Stimulated activated CD4-positive, alpha-beta T cell treated with anti-CD3 and anti-CD28 coated beads, Interleukin-4, amount 100 ng/mL, for 24 hours (primary cell): ENCODE data around the gene CHTF18.
"Not testable (repeated sequence)": the region's sequence is repeated elsewhere in the genome, so short reads cannot be mapped to it uniquely, and the experiment has no call there.

Experiments
- DNase-seq: peaks from one replicate; pipeline ENCODE4 v3.0.0-alpha.2; 2020

CHTF18 gene

DNA sequence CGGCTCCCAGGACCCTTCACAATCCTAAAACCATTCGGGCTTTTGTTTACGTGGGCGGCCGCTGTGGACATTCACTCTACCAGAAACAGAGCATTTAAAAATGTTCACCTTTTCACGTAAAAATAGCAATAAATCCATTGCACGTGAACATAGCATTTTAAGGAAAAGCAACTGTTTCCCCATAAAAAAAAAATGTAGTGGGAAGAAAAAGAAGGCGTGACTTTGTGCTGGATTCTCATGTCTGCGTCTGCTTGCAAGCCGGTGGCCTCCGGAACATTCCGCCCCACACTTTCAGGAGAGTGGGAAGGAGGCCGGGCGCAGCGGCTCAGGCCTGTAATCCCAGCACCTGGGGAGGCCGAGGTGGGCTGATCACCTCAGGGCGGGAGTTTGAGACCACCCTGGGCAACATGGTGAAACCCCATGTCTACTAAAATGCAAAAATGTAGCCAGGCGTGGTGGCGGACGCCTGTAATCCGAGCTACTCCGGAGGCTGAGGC, 25.5 kb downstream of the CHTF18 start:
- DNase-seq: no peak

DNA sequence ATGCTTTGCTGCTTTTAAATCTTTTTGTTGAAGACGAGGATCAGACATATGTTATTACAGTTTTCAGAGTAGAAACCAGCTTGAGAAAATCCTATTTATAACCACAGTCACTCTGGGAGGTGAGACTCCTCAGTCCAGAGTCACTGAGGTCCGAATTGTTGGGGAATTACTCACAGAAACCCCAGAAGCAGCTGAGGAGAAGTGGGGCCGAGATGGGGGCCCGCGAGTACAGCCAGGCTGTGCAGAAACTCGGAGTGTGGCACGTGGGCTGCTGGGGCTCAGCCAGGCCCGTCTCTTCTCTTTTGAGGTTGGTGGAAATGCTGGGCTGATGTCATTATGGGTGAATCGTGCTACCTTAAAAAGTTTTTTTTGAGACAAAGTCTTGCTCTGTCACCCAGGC, 26.6 kb downstream of the CHTF18 start:
- DNase-seq: no peak

DNA sequence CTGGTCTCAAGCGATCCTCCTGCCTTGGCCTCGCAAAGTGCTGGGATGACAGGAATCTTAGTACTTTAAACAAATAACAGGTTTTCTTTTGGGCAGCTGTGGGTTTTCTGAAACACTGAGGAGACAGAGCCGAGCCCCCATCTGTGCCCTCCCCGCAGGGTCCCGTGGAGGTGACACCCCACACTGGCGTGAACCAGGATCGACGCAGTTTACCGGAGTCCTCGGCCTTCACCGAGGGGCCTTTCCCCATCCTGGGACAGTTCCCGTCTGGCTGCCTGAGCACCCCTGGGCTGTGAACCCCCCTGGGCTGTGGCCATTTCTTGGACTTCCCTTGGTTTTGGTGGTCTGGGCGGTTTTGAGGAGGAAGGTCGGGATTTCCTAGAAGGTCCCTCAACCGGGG, 27.4 kb downstream of the CHTF18 start:
- DNase-seq: no peak

DNA sequence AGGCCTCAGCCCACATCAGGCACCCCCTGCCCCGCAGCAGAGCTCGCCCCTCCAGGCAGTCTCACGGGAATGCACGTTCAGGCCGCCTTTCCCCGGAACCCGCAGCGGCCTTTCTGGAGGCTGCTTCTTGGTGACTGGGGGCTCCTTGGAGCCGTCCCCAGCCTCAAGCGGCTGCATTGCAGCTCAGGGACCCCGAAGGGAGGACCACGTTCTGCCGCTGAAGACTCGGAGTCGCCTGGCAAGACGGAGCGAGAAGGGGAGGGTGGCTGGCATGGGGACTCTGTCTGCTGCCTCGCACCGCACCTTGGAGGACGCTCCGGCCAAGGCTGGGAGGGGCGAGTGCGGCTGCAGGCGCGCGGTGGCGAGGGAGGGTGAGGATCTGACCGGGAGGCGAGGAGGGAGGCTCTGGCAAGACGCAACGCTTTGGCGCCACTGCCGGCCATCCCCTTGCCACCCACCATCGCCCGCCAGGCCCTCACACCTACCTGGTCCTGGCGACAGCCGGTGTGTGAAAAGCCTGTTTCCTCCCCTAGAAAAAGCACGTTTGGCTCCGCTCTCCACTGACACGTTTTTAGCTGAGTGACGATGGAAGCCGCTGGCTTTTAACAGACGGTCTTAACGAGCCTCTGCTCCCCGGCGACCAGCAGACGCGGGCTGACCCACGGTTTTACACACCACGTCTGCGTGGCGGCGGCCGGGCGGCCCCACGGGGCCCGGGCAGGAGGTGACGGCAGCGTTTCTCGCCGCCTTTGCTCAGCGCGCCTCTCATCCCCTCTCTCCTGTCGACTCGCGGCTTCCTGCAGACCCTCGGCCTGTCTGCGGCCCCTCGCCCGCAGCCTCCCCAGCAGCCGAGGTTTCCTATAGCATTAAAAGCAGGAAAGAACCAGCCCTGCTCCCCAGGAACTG, 28.8 kb downstream of the CHTF18 start:
- DNase-seq: no peak

DNA sequence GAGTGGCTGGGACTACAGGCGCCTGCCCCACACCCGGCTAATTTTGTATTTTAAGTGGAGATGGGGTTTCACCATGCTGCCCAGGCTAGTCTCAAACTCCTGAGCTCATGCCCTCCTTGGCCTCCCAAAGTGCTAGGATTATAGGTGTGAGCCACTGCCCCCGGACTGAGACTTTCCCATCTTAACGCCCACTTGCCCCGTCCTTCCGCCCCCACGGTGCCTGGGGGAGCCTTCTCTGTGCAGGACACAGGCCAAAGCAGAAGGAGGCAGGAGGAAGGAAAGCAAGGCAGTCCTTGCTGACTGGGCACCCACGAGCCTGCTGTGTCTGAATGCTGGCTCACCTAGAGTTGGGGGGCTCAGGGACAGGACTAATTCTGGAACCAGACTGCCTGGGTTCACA, 29.7 kb downstream of the CHTF18 start:
- no peak for DNase-seq

DNA sequence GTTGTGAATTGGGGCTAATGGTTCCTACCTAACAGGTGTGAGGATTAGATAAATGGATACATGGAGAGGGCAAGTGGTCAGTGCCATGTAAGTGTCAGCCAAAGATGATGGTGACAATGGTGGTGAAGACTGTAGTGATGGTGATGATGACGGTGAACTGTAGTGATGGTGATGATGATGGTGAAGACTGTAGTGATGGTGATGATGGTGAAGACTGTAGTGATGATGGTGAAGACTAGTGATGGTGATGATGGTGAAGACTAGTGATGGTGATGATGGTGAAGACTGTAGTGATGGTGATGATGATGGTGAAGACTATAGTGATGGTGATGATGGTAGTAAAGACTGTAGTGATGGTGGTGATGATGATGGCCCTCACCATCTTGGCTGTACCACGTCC, 30.2 kb downstream of the CHTF18 start:
- DNase-seq: no peak

DNA sequence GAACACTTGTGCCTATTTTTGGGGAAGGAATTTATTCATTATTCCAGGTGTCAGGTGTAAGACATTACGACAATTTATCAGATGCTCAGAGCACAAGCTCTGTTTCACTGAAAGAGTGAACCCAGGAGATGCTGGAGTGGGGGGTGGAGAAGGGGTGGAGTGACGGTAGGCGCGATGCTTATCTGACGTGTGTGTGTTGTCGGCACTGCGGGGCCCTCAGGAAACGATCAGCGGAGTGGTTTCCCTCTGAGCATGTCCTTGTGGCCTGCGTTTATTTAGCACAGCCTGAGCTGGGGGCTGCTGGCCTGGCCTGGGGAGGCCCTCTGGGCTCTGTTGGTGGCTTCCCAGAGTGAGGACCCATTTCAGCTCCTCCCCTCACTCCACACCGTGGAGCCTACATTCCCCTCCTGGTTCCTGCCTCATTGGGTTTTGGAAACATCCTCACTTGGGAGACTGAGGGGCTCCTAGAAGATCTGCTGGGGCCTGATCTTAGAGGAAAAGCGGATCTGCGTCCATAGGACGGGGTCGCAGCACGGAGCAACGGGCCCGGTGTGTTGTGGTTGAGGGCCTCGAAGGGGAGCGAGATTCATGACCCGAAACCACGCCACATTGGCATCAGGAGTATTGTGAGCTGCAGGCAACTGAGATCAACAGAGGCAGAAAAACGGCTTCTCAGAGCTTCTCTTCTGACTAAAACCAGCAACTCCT, 31.1 kb downstream of the CHTF18 start:
- no peak for DNase-seq

DNA sequence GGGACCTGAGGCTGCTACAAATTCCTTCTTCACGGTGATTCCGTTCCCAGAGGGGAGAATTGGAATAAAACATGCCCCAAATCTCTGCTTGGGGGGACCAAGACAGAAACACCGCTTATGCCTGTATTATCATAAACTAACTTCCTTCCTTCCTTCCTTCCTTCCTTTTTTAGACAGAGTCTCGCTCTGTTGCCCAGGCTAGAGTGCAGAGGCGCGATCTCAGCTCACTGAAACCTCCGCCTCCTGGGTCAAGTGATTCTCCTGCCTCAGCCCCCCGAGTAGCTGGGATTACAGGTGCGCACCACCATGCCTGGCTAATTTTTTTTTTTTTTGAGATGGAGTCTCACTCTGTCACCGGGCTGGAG, 31.6 kb downstream of the CHTF18 start:
- not testable (repeated sequence) for DNase-seq

DNA sequence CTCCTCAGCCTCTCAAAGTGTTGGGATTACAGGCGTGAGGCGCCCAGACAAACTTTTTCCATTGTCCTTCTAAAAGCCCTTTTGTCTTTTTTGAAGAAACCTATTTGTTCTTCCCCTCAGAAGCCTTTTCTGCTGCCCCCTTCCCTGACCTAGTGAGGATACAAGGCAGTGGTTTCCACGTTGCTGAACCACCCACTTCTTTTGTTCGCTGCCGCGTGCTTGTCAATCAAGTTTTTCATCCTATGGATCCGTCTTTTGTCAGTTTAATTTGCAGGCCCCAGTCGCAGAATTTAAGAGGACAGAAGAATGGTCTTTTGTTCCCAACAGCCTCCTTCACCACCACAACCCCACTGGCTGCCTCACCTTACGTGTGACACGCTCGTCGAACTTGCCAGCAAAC, 32.3 kb downstream of the CHTF18 start:
- DNase-seq: no peak

DNA sequence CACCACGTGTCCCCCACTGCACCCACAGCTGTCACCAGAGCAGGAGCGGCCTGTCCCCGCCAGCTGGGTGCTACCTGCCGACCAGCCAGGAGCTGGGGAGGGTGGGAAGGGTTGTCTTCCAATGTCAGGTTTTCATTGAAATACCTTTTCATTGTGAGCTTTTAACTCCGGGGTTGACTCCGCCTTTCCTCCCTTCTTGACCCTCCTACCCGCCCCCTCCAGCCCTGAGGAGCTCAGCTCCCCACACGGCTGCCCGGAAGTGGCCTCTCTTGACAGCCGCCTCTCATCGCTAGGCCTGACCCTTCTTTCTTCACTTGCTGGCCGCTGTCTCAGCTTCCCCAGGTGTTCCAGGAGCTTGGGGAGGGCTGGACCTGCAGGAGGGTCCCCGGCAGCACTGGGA, 33.3 kb downstream of the CHTF18 start:
- DNase-seq: no peak

DNA sequence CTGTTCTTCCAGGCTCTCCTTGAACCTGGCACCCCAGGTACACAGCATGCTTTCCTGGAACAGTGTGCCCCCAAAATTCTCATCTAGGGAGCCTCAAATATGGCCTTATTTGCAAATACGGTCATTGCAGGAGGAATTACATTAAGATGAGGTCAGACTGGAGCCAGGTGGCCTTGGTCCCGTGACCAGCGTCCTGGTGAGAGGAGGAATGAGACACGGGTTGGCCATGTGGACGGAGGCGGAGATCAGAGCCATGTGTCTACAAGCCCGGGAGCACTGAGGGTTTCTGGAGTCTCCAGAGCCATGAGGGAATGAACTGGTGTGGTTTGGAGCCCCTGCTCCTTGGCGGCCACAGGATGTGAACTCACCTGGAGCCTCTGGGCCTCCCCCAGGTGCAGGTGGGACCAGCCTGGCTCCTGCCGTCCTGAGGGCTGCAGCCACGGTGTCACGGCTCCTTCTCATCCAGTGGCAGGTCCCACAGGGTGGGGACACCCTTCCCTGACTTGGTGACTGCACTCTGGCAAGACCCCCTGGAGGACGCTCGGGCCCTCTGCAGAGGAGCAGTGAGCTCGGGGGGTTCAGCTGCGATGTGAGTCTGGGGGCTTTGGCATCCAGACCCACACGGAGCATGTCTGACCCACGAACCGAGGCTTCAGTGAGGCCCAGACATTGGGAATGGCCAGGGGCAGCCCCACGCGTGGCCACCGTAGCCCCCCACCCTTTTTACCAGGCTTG, 33.9 kb downstream of the CHTF18 start:
- no peak for DNase-seq

DNA sequence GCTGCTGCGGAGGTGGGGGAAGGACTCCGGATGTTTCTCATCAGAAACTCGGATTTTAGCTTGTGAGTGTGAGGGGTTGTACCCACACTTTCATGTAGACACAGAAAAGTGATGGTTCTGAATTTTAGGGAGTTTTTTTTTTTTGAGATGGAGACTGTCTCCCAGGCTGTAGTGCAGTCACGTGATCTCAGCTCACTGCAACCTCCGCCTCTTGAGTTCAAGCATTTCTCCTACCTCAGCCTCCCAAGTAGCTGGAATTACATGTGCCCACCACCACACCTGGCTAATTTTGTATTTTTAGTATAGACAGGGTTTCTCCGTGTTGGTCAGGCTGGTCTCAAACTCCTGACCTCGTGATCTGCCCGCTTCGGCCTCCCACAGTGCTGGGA, 34.5 kb downstream of the CHTF18 start:
- no peak for DNase-seq

DNA sequence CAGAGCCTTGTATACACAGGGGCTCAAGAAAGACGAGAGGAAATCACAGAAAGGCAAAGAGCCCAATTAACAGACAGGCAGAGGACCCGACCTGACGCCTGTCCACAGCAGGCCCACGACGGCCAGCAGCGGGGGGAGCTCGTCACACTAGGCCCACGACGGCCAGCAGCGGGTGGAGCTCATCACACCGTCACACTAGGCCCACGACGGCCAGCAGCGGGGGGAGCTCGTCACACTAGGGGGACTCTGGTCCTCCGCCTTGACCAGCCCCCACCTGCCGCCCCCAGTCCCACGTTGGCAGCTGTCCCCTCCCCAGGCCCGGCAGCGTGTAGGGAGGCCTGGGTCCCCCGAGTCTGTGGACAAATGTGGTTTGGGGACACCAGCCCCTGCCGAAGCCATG, 35.8 kb downstream of the CHTF18 start:
- DNase-seq: no peak

DNA sequence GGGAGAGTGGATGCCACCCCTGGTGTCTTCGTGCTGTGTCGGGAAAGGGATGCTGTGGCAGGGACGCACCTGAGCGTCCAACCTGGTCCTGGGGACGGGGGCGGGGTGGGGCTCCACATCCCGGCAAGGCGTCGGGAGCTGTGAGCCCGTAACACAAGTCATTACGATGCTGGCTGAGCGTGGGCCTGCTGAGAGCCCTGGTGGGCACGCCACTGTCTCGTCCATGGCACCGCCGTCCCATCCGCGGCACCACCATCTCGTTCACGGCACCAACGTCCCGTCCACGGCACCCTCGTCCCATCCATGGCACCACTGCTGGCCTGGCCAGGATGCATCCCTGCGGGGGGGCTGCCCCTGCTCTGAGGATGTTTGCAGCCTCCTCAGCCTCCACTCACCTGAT, 36.2 kb downstream of the CHTF18 start:
- DNase-seq: no peak

DNA sequence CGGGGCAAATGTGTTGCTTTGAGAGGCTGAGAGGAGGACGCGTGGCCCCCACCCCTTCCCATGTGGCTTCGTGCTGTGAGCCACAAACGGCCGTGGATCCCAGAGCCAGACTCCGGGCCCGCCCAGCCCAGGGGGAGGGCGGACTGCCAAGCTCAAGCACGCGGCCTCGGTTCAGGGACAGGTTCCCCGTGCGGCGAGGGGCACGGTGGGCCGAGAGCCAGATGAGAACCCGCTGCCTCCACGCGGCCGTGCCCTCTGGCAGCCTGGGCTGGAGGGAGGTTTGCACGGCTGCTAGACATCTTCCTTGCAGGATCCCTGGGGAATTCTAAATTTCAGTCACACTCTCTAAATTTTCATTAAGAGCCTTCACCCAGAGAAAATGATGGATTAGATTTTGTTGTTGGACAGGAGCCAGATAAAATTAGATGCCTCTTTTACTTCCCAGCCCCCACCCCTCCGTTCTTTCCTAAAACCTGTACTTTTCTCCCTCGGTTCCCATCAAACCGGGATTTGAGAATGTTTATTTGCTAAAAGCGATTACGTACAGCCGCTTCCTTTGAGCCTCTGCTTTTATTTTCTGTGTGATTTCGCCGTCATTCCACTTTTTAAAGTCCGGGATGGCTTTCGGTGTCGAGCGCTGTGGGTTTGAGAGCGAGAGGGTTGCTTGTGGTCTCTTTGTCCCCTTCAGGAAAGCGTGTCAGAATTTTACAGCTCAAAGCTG, 37.1 kb downstream of the CHTF18 start:
- no peak for DNase-seq

DNA sequence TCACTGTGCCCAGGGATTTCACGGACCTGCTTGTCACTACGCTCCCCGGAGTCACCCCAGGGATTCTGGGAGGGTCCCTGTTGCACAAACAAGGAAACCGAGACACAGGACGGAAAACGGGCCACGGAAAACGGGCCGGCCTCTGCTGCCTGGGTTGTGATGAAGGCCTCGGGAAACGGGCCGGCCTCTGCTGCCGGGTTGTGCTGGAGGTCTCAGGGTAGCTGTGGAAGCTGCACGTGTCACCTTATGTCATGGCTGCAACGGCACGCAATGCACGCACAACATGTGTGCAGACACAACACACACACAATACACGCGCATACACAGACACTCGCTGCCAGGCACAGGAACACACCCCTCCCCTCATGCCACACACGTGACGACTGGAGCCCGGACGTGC, 39.1 kb downstream of the CHTF18 start:
- DNase-seq: no peak

DNA sequence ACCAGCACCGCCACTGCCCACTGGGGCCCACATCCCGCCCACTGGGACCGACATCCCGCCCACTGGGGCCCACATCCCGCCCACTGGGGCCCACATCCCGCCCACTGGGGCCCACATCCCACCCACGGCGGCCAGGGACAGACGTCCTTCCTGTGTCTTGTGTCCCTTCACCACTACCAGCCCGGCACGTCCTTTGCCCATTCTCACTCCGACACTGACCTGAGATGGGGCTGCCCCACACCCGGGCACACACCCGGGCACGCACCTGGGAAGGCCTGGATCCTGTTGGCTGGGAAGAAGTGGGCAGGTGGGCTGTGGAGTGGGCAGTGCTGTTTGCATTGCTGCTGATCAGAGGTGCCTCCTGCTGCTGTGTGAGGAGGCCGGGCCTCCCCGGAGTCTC, 40.5 kb downstream of the CHTF18 start:
- DNase-seq: no peak

DNA sequence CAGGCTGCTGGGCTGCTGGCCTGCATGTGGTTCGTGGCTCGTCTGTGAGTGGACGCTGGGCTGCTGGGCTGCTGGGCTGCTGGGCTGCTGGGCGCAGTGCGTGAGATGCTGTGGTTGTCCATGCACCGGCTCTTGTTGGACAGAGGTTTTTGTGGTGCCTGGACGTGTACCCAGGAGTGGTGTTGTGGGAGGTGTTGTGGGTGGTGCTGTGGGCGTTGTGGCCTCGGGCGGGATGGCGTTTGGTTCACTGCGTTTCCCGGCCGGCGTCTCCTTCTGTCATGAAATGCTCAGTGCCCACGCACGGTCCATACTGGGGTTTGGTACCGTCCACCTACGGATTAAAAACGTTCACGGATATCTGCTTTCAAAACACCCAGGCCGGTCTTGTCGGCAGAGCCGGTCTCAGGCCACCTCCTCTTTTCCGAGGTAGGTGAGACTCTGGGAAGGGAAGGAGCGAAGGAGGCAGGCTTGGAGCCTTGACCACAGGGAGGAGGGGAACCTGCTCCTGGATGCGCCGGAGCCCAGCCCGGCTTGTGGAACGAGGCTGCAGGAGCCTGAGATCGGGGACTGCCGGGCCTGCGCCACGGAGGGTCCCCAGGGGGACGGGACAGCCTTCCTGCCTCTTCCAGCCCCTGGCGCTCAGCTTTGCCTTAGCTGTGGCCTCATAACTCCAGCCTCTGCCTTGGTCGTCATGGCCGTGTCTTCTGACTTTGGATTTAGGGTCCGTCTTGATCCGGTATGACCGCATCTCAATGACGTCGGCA, 41.9 kb downstream of the CHTF18 start:
- DNase-seq: no peak

DNA sequence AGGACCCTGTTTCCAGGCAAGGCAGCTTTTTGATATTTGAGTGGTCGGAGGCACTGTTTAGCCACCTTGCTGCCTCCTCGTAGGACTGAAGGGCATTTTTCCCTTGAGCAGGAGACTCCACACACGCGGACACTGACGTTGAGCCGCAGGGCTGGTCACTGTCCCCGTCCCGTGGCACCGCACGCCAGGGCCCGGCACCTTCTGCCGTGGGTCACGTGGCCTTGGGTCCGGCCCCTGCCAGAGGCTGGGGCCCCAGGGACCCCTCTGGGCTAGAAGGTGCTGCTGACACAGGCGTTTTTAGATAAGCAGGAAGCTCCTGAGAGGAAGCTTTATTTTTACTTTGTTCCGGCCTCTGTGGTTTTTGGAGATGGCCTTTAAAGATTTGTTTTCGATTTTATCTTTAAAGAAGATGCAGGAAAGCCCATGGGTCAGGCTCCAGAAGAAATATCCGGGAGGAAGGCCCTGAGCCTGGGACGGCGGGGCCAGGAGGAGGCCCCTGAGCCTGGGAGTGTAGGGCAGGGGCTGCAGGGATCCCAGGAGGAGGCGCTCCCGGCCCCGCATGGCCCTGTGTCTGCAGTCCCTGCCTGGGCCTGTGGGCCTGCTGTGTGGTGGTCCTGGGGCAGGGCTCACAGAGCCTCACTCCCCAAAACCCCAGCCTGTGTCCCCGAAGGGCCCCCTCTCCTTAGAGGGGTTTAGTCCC, 42.6 kb downstream of the CHTF18 start:
- no peak for DNase-seq

DNA sequence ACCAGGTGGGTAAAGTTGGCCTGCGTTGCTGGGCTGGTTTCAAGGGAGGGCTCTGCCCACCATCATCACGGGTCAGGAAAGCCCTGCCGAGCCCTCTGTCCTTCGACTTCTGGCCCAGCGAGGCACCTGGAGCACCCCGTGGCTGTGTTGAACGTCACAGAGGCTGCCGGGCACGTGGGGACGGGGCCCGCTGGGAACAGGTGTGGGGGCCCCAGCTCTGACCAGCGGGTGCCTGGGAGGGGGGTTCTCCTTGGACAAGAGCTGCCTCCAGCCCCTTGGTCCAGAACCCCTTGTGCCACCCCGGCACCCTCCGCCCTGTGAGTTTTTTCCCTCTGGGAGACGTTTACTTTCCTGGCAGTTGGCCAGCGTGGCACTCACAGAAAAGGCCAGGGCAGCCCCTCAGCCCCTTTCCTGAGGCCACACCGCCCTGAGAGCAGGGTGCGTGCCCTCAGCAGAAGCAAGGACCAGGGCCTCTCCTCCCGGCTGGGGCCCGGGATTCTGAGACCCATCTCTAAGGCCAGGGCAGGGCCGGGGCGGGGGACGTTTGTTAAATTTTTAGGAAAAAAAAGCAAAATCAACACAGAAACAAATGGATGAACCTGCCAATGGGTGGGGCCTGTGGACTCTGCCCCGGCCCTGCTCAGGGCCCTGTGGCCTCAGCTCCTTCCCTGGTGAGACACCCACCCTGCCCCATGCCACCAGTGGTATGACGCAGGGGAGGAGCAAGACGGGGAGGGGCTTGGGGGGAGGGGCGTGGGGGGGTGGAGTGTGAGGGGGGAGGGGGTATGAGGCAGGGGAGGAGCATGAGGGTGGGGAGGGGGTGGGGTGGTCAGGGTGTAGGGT, 43.4 kb downstream of the CHTF18 start:
- DNase-seq: no peak
